ENCODE data around the gene GPX6.
"Not testable (repeated sequence)": the region's sequence is repeated elsewhere in the genome, so short reads cannot be mapped to it uniquely, and the experiment has no call there.

GPX6 gene

DNA sequence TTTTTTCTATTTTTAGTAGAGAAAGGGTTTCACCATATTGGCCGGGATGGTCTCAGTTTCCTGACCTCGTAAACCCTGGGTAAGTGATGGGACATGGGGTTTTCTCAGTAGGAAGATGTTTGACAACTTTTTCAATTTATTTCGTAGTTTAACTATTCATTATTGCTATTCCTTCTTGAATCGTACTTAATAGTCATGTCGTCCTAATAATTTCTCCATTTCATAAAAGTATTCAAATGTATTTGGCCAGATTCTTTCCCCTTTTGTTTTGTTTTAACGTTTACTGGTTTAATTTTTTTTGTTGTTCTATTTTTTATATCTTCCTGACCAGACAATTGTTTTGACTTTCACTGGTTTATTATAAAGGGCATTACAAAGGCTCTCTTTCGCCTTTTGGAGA is 26.4 kb upstream of the GPX6 start:
- Histone ChIP-seq H2AFZ (ENCODE audit: low read depth, low read length) (no peak overlapping the region), H3K27me3 (ENCODE audit: insufficient read depth, low read length) (no peaks in the 10 kb centered on the region), H3K36me3 (ENCODE audit: insufficient read depth, low read length) (no peaks in the 10 kb centered on the region), H3K4me3 (ENCODE audit: low read length) (peak overlapping the region; percentile 43), H3K4me1 (ENCODE audit: insufficient read depth, low read length) (peaks cover 3% of the 10 kb centered on the region), H3K9me3 (ENCODE audit: low read length) (no peaks in the 10 kb centered on the region)

DNA sequence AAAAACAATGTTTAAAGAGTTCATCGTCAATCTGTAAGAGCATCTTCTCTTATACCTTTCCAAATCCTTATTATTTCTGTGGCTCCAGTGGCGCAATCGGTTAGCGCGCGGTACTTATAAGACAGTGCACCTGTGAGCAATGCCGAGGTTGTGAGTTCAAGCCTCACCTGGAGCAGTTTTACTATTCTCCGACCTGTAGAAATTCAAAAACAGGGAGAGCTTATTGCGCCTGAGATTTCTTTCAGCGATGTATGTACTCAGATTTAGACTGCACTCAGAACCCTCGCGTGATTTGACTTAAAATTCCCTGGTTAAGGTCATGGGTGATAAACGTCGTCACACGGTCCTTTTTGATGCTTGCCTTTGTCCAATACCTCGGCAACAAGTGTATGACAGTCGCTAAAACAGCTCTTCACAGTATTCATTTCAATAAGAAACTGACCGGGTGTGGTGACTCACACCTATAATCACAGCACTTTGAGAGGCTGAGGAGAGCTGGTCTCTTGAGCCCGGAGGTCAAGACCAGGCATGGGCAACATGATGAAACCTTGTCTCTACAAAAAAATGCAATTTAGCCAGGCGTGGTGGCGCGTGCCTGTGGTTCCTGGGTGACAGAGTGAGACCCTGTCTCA is 22.0 kb upstream of the GPX6 start:
- peaks cover 3% of the 10 kb centered on the region for H3K4me1 ChIP-seq (ENCODE audit: insufficient read depth, low read length)
- no peaks in the 10 kb centered on the region for H3K36me3 ChIP-seq (ENCODE audit: insufficient read depth, low read length)
- no peaks in the 10 kb centered on the region for H3K9me3 ChIP-seq (ENCODE audit: low read length)
- no peak overlapping the region for H3K4me3 ChIP-seq (ENCODE audit: low read length)
- H3K27me3 ChIP-seq (ENCODE audit: insufficient read depth, low read length) = no peaks in the 10 kb centered on the region
- H2AFZ ChIP-seq (ENCODE audit: low read depth, low read length) = peak overlapping the region; percentile 41

DNA sequence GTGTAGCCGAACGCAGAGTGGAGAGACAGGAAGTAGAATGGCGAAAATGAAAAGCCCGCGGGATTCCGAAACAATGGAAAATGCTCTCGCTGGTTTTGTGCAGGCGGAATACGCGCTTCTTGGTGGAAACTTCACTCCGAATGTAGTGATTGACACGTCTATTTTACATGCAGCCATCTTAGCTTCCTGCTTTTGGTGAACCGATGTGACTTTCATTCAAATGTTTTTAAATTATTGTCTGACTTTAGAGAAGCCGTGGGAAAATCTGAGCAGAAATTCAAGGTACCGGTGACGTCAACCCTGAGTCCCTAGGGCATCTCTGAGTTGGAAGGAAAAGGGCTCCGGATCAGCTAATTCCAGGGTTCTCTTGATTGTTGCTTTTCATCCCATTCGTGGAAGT is 21.5 kb upstream of the GPX6 start:
- Histone ChIP-seq H3K4me1 (ENCODE audit: insufficient read depth, low read length) (no peaks in the 10 kb centered on the region), H3K27me3 (ENCODE audit: insufficient read depth, low read length) (peaks cover 3% of the 10 kb centered on the region), H2AFZ (ENCODE audit: low read depth, low read length) (peak overlapping the region; percentile 41), H3K9me3 (ENCODE audit: low read length) (no peaks in the 10 kb centered on the region), H3K4me3 (ENCODE audit: low read length) (no peak overlapping the region), H3K36me3 (ENCODE audit: insufficient read depth, low read length) (no peaks in the 10 kb centered on the region)

GRCh38 chr6:28534875-28535274 is 19.3 kb upstream of the GPX6 start:
- peaks cover 3% of the 10 kb centered on the region for H3K27me3 ChIP-seq (ENCODE audit: insufficient read depth, low read length)
- peaks cover 2% of the 10 kb centered on the region for H3K4me1 ChIP-seq (ENCODE audit: insufficient read depth, low read length)
- H3K9me3 ChIP-seq (ENCODE audit: low read length) = no peaks in the 10 kb centered on the region
- H2AFZ ChIP-seq (ENCODE audit: low read depth, low read length) = no peak overlapping the region
- H3K4me3 ChIP-seq (ENCODE audit: low read length) = no peak overlapping the region
- H3K36me3 ChIP-seq (ENCODE audit: insufficient read depth, low read length) = no peaks in the 10 kb centered on the region

GRCh38 chr6:28534306-28534705 is 18.7 kb upstream of the GPX6 start:
- H3K36me3 ChIP-seq (ENCODE audit: insufficient read depth, low read length) = no peaks in the 10 kb centered on the region
- no peak overlapping the region for H3K4me3 ChIP-seq (ENCODE audit: low read length)
- no peaks in the 10 kb centered on the region for H3K9me3 ChIP-seq (ENCODE audit: low read length)
- H3K4me1 ChIP-seq (ENCODE audit: insufficient read depth, low read length) = peaks cover 2% of the 10 kb centered on the region
- H2AFZ ChIP-seq (ENCODE audit: low read depth, low read length) = no peak overlapping the region
- H3K27me3 ChIP-seq (ENCODE audit: insufficient read depth, low read length) = peaks cover 3% of the 10 kb centered on the region

DNA sequence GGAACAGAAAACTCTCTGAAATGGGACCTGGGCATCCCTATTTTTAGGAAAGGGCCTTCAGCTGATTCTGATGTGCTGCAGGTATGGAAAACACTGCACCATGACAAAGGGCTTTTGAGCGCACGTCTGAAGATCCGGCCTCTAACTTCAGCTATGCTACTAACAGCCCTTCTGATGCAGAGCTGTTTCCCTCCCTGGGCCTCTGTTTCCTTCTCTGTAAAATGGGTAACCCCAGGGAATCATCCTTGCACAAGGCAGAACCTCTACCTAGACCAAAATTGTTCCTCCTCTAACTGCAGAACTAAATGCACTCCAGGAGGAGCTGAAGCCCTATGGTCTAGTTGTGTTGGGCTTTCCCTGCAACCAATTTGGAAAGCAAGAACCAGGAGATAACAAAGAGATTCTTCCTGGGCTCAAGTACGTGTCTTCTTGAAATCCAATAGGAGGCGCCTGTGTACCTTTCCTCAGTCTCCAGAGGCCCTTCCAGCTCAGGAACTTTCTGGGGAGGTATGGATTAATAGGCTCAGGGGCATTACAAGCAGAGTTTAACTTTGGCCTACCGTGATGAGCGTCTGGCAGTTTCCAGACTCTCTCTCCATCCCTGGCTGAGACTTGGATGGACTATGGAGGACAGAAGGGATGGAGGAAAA is 16.0 kb upstream of the GPX6 start:
- Histone ChIP-seq H3K4me1 (ENCODE audit: insufficient read depth, low read length) (peaks cover 2% of the 10 kb centered on the region), H3K27me3 (ENCODE audit: insufficient read depth, low read length) (peaks cover 8% of the 10 kb centered on the region), H3K9me3 (ENCODE audit: low read length) (no peaks in the 10 kb centered on the region), H3K36me3 (ENCODE audit: insufficient read depth, low read length) (no peaks in the 10 kb centered on the region), H2AFZ (ENCODE audit: low read depth, low read length) (no peak overlapping the region), H3K4me3 (ENCODE audit: low read length) (no peak overlapping the region)

DNA sequence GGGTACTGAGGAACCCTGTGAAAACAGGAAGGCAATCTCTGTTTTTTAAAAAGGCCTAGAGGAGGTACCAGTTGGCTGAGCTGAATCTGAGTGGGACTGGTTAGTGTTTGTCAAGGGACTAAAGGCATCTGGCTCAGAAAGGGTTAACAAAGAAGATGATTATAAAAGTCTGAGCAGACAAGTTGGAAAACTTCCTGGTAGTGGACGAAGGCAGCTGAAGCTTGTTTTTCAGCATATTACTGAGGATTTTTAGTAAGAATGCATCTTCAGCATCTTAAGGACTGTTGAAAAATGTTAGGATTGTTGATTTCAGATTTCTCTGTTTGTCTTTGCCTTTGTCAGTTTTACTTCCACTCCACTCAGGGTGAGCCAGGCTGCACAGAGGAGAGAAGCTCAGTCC is 15.2 kb upstream of the GPX6 start:
- H3K36me3 ChIP-seq (ENCODE audit: insufficient read depth, low read length) = no peaks in the 10 kb centered on the region
- peaks cover 12% of the 10 kb centered on the region for H3K27me3 ChIP-seq (ENCODE audit: insufficient read depth, low read length)
- H2AFZ ChIP-seq (ENCODE audit: low read depth, low read length) = no peak overlapping the region
- H3K4me3 ChIP-seq (ENCODE audit: low read length) = no peak overlapping the region
- peaks cover 2% of the 10 kb centered on the region for H3K4me1 ChIP-seq (ENCODE audit: insufficient read depth, low read length)
- H3K9me3 ChIP-seq (ENCODE audit: low read length) = no peaks in the 10 kb centered on the region

DNA sequence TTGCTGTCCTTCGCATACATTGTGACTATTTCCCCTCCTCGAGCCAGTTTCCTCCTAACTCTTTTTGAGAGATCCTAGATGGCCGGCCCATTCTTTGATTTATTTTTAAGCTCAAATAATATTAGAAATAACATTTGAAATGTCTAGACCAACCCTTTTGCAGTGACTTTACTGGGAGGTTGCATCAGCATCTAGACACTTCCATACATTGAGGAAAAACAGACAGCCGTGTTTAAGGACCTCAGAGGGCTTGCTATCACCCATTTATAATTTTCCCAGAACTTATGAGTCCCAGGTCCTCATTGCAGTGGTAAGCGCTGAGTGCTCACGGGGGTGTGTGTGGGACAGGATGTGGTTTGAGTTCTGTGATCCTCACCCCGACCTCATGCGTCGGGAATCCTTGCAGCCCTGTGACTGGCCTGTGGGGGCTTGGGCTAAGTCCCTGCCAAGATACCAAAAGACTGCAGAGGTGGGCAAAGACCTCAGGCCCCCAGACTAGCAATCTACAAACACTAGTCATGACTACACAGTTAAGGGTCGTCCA is 10.0 kb upstream of the GPX6 start, which contains the start of gene GPX5:
Gene GPX5 (plus strand): TSS at position 386 of the 544 bp plus-strand sequence. CDS start 133 bp downstream, at position 519.
- H3K9me3 ChIP-seq (ENCODE audit: low read length) = no peaks in the 10 kb centered on the region
- H3K27me3 ChIP-seq (ENCODE audit: insufficient read depth, low read length) = peaks cover 17% of the 10 kb centered on the region

DNA sequence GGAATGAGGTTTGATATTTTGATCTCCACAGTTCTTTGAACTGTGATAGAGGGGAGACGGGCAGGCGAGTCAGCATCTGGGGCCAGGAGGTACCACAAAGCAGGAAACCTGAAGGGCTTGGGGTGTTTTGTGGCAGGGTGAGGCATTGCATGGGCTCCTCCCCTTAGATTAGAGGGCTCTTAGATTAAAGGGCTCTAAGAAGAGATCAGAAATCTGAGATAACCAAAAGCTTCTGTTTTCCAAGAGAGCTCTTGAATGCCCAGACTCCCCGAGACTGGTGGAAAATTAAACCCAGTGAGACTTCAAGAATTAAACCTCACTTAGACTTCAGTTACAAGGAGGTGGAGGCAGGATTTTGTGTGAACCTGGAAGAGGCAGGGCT is 7.6 kb upstream of the GPX6 start:
- no peaks in the 10 kb centered on the region for H3K9me3 ChIP-seq (ENCODE audit: low read length)
- H3K4me3 ChIP-seq (ENCODE audit: low read length) = no peak overlapping the region

More for the DNA sequence above, 10.0 kb upstream of the GPX6 start, which contains the start of gene GPX5:
- H3K36me3 ChIP-seq (ENCODE audit: insufficient read depth, low read length) = no peaks in the 10 kb centered on the region
- no peaks in the 10 kb centered on the region for H3K4me1 ChIP-seq (ENCODE audit: insufficient read depth, low read length)
- H3K4me3 ChIP-seq (ENCODE audit: low read length) = no peak within 1 kb of the TSS
- H2AFZ ChIP-seq (ENCODE audit: low read depth, low read length) = no peak within 1 kb of the TSS

GRCh38 chr6:28522594-28523240 is 7.1 kb upstream of the GPX6 start:
- Histone ChIP-seq H3K4me1 (ENCODE audit: insufficient read depth, low read length) (no peaks in the 10 kb centered on the region), H3K36me3 (ENCODE audit: insufficient read depth, low read length) (no peaks in the 10 kb centered on the region), H2AFZ (ENCODE audit: low read depth, low read length) (no peak overlapping the region), H3K9me3 (ENCODE audit: low read length) (no peaks in the 10 kb centered on the region), H3K4me3 (ENCODE audit: low read length) (no peak overlapping the region), H3K27me3 (ENCODE audit: insufficient read depth, low read length) (peaks cover 28% of the 10 kb centered on the region)

More for the DNA sequence above, 7.6 kb upstream of the GPX6 start:
- peaks cover 24% of the 10 kb centered on the region for H3K27me3 ChIP-seq (ENCODE audit: insufficient read depth, low read length)
- H3K36me3 ChIP-seq (ENCODE audit: insufficient read depth, low read length) = no peaks in the 10 kb centered on the region
- H2AFZ ChIP-seq (ENCODE audit: low read depth, low read length) = no peak overlapping the region
- no peaks in the 10 kb centered on the region for H3K4me1 ChIP-seq (ENCODE audit: insufficient read depth, low read length)

- Histone ChIP-seq H3K4me3 (ENCODE audit: low read length) (no peak overlapping the region), H3K9me3 (ENCODE audit: low read length) (no peaks in the 10 kb centered on the region), H2AFZ (ENCODE audit: low read depth, low read length) (no peak overlapping the region), H3K36me3 (ENCODE audit: insufficient read depth, low read length) (no peaks in the 10 kb centered on the region), H3K4me1 (ENCODE audit: insufficient read depth, low read length) (no peaks in the 10 kb centered on the region), H3K27me3 (ENCODE audit: insufficient read depth, low read length) (peaks cover 22% of the 10 kb centered on the region)
Measured at GRCh38 chr6:28517964-28518363, 2.4 kb upstream of the GPX6 start.

GRCh38 chr6:28512387-28512786 is 3.2 kb downstream of the GPX6 start:
- not testable (repeated sequence) for H3K4me3 ChIP-seq (ENCODE audit: low read length); H3K9me3 ChIP-seq (ENCODE audit: low read length); H2AFZ ChIP-seq (ENCODE audit: low read depth, low read length); H3K27me3 ChIP-seq (ENCODE audit: insufficient read depth, low read length); H3K4me1 ChIP-seq (ENCODE audit: insufficient read depth, low read length); H3K36me3 ChIP-seq (ENCODE audit: insufficient read depth, low read length)

- Histone ChIP-seq H3K36me3 (ENCODE audit: insufficient read depth, low read length) (no peaks in the 10 kb centered on the region), H3K27me3 (ENCODE audit: insufficient read depth, low read length) (peaks cover 8% of the 10 kb centered on the region), H3K4me1 (ENCODE audit: insufficient read depth, low read length) (no peaks in the 10 kb centered on the region), H3K4me3 (ENCODE audit: low read length) (no peak overlapping the region), H3K9me3 (ENCODE audit: low read length) (peaks cover 1% of the 10 kb centered on the region), H2AFZ (ENCODE audit: low read depth, low read length) (no peak overlapping the region)
Measured at GRCh38 chr6:28511628-28512300, 3.8 kb downstream of the GPX6 start.

Data from neuron (in vitro differentiated cells).